Endothelial cell (in vitro differentiated cells): ENCODE data around the gene HMGA1. TPM values are rescaled to one million over a fixed set of nuclear protein-coding genes. Genes with fewer than 3 reads are reported as not detected.
A peak's percentile ranks its signal among the peaks of the same experiment; 100 is the strongest.

Experiments
- DNase-seq: peaks from one replicate; pipeline ENCODE4 v3.0.0; 2021; ENCODE audit warnings: low spot score
- H3K27ac Mint-ChIP-seq: one replicate; pipeline ENCODE4 v1.8.0; 2021; ENCODE audit warnings: mixed read lengths, inconsistent platforms; ENCODE audit not compliant: unreplicated experiment
- H3K27me3 Mint-ChIP-seq: one replicate; pipeline ENCODE4 v1.8.0; 2021; ENCODE audit warnings: mild to moderate bottlenecking, moderate library complexity, mixed read lengths, inconsistent platforms; ENCODE audit not compliant: unreplicated experiment
- H3K36me3 Mint-ChIP-seq: one replicate; pipeline ENCODE4 v1.8.0; 2021; ENCODE audit warnings: mild to moderate bottlenecking, low read depth, mixed read lengths, inconsistent platforms; ENCODE audit not compliant: unreplicated experiment
- H3K4me1 Mint-ChIP-seq: one replicate; pipeline ENCODE4 v1.8.0; 2021; ENCODE audit warnings: mild to moderate bottlenecking, mixed read lengths, inconsistent platforms; ENCODE audit not compliant: unreplicated experiment
- H3K4me3 Mint-ChIP-seq: one replicate; pipeline ENCODE4 v1.8.0; 2021; ENCODE audit warnings: mild to moderate bottlenecking, mixed read lengths, inconsistent platforms; ENCODE audit not compliant: unreplicated experiment
- H3K9me3 Mint-ChIP-seq: one replicate; pipeline ENCODE4 v1.8.0; 2021; ENCODE audit warnings: mixed read lengths, inconsistent platforms; ENCODE audit not compliant: unreplicated experiment
- total RNA-seq: library from RNA; stranded (reverse); fragmentation: NEBNext Ultra II Directional; extraction: Animal tissue kit (Norgen Biotek cat#: 25700); gene quantifications from one replicate; pipeline ENCODE4 v1.2.1, GENCODE V29; 2021; ENCODE audit not compliant: unreplicated experiment
- TF ChIP-seq, protein P1 (sequence below): fragments of 200-600 bp; sonication (generic); IDR thresholded peaks from one replicate; pipeline ENCODE4 v1.5.0; 2021; ENCODE audit warnings: antibody characterized with exemption; ENCODE audit not compliant: unreplicated experiment

Gene HMGA1
- total RNA-seq, 1 donor from 2014 or later: 528 TPM

DNA sequence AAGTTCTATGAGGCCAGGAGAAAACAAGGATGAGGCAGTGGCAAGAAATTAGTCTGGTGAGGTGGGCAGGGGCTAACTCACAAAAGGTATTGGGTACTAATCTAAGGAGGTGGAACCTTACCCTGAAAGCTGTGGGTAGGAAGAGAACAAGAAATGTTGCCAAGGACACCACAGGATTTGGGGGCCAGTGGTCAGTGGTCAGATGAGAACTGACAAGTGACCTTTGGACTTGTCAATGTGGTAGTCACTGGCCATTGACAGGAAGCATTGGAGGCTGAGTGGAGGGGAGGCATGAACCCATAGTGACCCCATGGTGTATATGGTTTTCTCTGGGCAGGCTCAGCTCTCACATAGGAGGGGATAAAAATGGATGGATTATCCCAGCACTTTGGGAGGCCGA lies 37.5 kb downstream of the HMGA1 start:
- Mint-ChIP-seq H3K36me3 (peaks cover 14% of the 10 kb centered on the region), H3K27ac (peak overlapping the region; percentile 94), H3K9me3 (no peaks in the 10 kb centered on the region), H3K27me3 (peaks cover 8% of the 10 kb centered on the region), H3K4me1 (peaks cover 58% of the 10 kb centered on the region), H3K4me3 (no peak overlapping the region)
- TF ChIP-seq, protein P1, sequence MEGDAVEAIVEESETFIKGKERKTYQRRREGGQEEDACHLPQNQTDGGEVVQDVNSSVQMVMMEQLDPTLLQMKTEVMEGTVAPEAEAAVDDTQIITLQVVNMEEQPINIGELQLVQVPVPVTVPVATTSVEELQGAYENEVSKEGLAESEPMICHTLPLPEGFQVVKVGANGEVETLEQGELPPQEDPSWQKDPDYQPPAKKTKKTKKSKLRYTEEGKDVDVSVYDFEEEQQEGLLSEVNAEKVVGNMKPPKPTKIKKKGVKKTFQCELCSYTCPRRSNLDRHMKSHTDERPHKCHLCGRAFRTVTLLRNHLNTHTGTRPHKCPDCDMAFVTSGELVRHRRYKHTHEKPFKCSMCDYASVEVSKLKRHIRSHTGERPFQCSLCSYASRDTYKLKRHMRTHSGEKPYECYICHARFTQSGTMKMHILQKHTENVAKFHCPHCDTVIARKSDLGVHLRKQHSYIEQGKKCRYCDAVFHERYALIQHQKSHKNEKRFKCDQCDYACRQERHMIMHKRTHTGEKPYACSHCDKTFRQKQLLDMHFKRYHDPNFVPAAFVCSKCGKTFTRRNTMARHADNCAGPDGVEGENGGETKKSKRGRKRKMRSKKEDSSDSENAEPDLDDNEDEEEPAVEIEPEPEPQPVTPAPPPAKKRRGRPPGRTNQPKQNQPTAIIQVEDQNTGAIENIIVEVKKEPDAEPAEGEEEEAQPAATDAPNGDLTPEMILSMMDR: no peak
- no peak for DNase-seq

DNA sequence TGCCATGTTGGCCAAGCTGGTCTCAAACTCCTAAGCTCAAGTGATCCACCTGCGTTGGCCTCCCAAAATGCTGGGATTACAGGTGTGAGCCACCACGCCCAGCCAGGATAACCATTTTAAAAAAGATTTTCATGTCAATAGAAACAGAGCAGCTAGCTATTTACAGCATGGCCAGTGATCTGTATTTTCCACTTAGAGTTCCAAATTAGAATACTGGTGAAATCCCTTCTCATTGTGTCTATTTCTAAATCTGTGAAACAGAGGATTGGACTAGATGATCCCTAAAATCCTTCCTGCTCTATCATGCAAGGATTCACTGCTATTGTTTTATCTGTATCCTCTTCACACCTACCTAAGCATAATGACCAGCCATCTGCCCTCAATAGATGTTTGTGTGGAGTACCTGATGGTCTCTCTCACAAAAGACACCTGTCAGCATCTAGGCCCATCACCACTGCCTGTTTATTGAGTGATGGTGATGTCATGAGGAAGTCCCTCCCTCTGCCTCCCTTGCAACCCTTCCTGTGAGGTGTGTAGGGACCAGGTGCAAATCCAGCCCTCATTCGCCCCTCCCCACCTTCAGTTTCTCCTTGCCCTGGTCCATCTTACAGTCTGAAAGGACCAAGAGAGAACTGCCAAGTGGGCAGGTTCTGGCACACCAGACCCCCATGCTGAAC lies 38.6 kb downstream of the HMGA1 start:
- TF ChIP-seq, protein P1: no peak
- no peak overlapping the region for H3K4me3 Mint-ChIP-seq
- H3K27ac Mint-ChIP-seq: no peak overlapping the region
- peaks cover 21% of the 10 kb centered on the region for H3K36me3 Mint-ChIP-seq
- peaks cover 6% of the 10 kb centered on the region for H3K27me3 Mint-ChIP-seq
- H3K9me3 Mint-ChIP-seq: no peaks in the 10 kb centered on the region
- H3K4me1 Mint-ChIP-seq: peaks cover 68% of the 10 kb centered on the region
- DNase-seq: no peak

DNA sequence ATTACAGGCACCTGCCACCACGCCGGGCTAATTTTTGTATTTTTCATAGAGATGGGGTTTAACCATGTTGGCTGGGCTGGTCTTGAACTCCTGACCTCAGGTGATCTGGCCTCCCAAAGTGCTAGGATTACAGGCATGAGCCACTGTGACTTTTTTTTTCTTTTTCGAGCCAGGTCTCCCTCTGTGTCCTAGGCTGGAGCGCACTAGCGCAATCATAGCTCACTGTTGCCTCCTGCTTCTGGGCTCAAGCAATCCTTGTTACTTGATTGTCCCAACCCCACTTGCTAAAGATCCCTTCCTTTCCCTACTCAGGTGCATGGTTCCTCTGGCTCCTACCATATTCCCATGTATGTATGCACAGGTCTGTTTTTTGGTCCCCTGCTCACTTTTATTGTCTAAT lies 39.5 kb downstream of the HMGA1 start:
- Mint-ChIP-seq H3K4me3 (no peak overlapping the region), H3K27me3 (peaks cover 3% of the 10 kb centered on the region), H3K4me1 (peaks cover 74% of the 10 kb centered on the region), H3K36me3 (peaks cover 23% of the 10 kb centered on the region), H3K9me3 (no peaks in the 10 kb centered on the region), H3K27ac (peak overlapping the region; percentile 49)
- no peak for DNase-seq
- TF ChIP-seq, protein P1: no peak

DNA sequence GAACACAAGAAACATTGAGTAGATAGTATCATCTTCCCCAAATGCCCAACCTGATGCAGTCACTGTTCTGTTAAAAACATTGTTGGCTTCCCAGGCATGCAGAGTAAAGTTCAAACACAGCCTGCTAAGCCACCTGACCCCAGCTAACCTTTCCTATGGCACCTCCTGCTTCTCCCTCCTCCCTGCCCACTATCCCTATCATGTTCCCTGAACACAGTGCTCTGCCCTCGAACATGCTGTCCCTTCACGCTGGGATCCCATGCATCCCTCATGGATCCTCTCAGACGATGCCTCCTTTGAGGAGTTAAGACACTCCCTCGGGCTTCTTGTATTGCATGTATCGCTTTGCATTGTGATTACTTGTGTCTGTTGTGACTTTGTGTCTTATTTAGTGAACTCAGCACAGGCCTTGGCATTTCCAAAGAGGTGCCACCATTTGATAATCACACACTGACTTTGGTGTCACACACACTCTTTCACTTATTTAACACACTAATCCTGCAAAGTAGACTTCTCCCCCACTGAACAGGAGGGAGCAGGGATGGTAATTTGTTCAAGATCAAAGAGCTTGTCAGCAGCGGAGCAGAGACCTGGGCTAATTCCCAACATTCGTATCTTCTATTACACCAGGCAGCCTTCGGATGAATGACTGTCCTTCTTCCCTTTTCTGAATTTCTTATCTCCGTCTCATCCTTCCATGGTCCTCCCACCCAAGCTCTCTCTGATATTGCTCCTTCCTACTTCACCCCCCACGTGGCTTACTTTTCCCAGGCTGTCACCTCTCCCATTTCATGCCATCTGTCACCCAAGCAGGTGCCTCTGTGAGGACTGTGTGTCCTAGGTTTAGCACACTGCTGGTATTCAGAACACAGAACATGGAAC lies 40.4 kb downstream of the HMGA1 start:
- Mint-ChIP-seq H3K27ac (peak overlapping the region; percentile 49), H3K4me1 (peaks cover 82% of the 10 kb centered on the region)

More for the DNA sequence above, 40.4 kb downstream of the HMGA1 start:
- no peaks in the 10 kb centered on the region for H3K9me3 Mint-ChIP-seq
- DNase-seq: no peak
- H3K27me3 Mint-ChIP-seq: peaks cover 3% of the 10 kb centered on the region
- H3K4me3 Mint-ChIP-seq: no peak overlapping the region
- TF ChIP-seq, protein P1: no peak
- peaks cover 27% of the 10 kb centered on the region for H3K36me3 Mint-ChIP-seq
